H9 (cell line): ENCODE measurements around the gene GEMIN2. TPM values are rescaled to one million over a fixed set of nuclear protein-coding genes. Genes with fewer than 3 reads are reported as not detected.

Experiments used
- DNase-seq: peaks from one replicate; pipeline ENCODE4 v3.0.0-alpha.2; 2017
- H2AFZ ChIP-seq: one replicate; pipeline ENCODE4 v1.6.1; 2013; ENCODE audit warnings: mild to moderate bottlenecking, low read length, control low read depth, moderate library complexity
- H2AK5ac ChIP-seq: 2 replicates; pipeline ENCODE4 v1.6.1; 2013; ENCODE audit warnings: low read length, control low read depth, mixed read lengths; ENCODE audit not compliant: insufficient read length
- H2BK120ac ChIP-seq: one replicate; pipeline ENCODE4 v1.6.1; 2013; ENCODE audit warnings: low read depth, mild to moderate bottlenecking, low read length, control low read depth, inconsistent platforms; ENCODE audit not compliant: poor library complexity, severe bottlenecking
- H2BK12ac ChIP-seq: 2 replicates; pipeline ENCODE4 v1.6.1; 2013; ENCODE audit warnings: low read length, control low read depth, mixed read lengths, low read depth; ENCODE audit not compliant: insufficient read length
- H2BK15ac ChIP-seq: 2 replicates; pipeline ENCODE4 v1.6.1; 2013; ENCODE audit warnings: low read depth, low read length, control low read depth
- H2BK20ac ChIP-seq: one replicate; pipeline ENCODE4 v1.6.1; 2013; ENCODE audit warnings: low read depth, mild to moderate bottlenecking, low read length, control low read depth, inconsistent platforms; ENCODE audit not compliant: poor library complexity, severe bottlenecking
- H2BK5ac ChIP-seq: 2 replicates; pipeline ENCODE4 v1.6.1; 2013; ENCODE audit warnings: low read length, control low read depth, mixed read lengths; ENCODE audit not compliant: insufficient read length
- H3K14ac ChIP-seq: 2 replicates; pipeline ENCODE4 v1.6.1; 2013; ENCODE audit warnings: low read length, control low read depth; ENCODE audit not compliant: insufficient read depth
- H3K18ac ChIP-seq: 2 replicates; pipeline ENCODE4 v1.6.1; 2013; ENCODE audit warnings: low read depth, mild to moderate bottlenecking, mixed read lengths, low read length, control low read depth; ENCODE audit not compliant: insufficient read length
- H3K23ac ChIP-seq: 2 replicates; pipeline ENCODE4 v1.6.1; 2013; ENCODE audit warnings: low read length, control low read depth, mixed read lengths, low read depth; ENCODE audit not compliant: insufficient read length
- H3K23me2 ChIP-seq: 2 replicates; pipeline ENCODE4 v1.6.1; 2013; ENCODE audit warnings: low read depth, mild to moderate bottlenecking, mixed read lengths, low read length, control low read depth; ENCODE audit not compliant: insufficient read length, poor library complexity, severe bottlenecking
- H3K27ac ChIP-seq: 2 replicates; pipeline ENCODE4 v1.5.1; 2013; ENCODE audit warnings: low read length, control low read depth, mixed read lengths, low read depth; ENCODE audit not compliant: insufficient read length
- H3K27me3 ChIP-seq: 2 replicates; pipeline ENCODE4 v1.6.1; 2013; ENCODE audit warnings: low read length, control low read depth, inconsistent platforms; ENCODE audit not compliant: insufficient read depth
- H3K4ac ChIP-seq: 2 replicates; pipeline ENCODE4 v1.6.1; 2013; ENCODE audit warnings: low read depth, mild to moderate bottlenecking, control low read depth, inconsistent platforms, low read length, moderate library complexity
- H3K4me1 ChIP-seq: 2 replicates; pipeline ENCODE4 v1.6.1; 2013; ENCODE audit warnings: low read length, control low read depth, inconsistent platforms; ENCODE audit not compliant: insufficient read depth
- H3K4me2 ChIP-seq: 2 replicates; pipeline ENCODE4 v1.6.1; 2013; ENCODE audit warnings: low read length, control low read depth, mixed read lengths; ENCODE audit not compliant: insufficient read length, insufficient read depth
- H3K56ac ChIP-seq: 2 replicates; pipeline ENCODE4 v1.6.1; 2013; ENCODE audit warnings: low read depth, mild to moderate bottlenecking, mixed read lengths, low read length, control low read depth; ENCODE audit not compliant: insufficient read length
- H3K79me1 ChIP-seq: 2 replicates; pipeline ENCODE4 v1.6.1; 2013; ENCODE audit warnings: low read depth, mild to moderate bottlenecking, moderate library complexity, low read length, control low read depth, inconsistent platforms; ENCODE audit not compliant: insufficient read depth, poor library complexity, severe bottlenecking
- H3K79me2 ChIP-seq: 2 replicates; pipeline ENCODE4 v1.6.1; 2013; ENCODE audit warnings: low read length, control low read depth, inconsistent platforms; ENCODE audit not compliant: insufficient read depth
- H3K9ac ChIP-seq: 2 replicates; pipeline ENCODE4 v1.6.1; 2013; ENCODE audit warnings: low read length, control low read depth, mixed read lengths; ENCODE audit not compliant: insufficient read length; ENCODE audit errors: extremely low read depth
- H3K9me3 ChIP-seq: one replicate; pipeline ENCODE4 v1.6.1; 2013; ENCODE audit warnings: low read depth, low read length, inconsistent platforms; ENCODE audit not compliant: control insufficient read depth
- H3T11ph ChIP-seq: one replicate; pipeline ENCODE4 v1.6.1; 2013; ENCODE audit warnings: mild to moderate bottlenecking, low read length, control low read depth, inconsistent platforms
- H4K20me1 ChIP-seq: one replicate; pipeline ENCODE4 v1.6.1; 2013; ENCODE audit not compliant: control insufficient read depth, insufficient read length, insufficient read depth
- H4K5ac ChIP-seq: 2 replicates; pipeline ENCODE4 v1.6.1; 2013; ENCODE audit warnings: low read depth, mild to moderate bottlenecking, mixed read lengths, low read length, control low read depth; ENCODE audit not compliant: insufficient read length
- H4K8ac ChIP-seq: replicated peaks from 2 replicates; pipeline ENCODE4 v1.6.1; 2013; ENCODE audit warnings: low read length, control low read depth, mixed read lengths, low read depth; ENCODE audit not compliant: insufficient read length
- H4K91ac ChIP-seq: 2 replicates; pipeline ENCODE4 v1.6.1; 2013; ENCODE audit warnings: low read depth, mild to moderate bottlenecking, moderate library complexity, mixed read lengths, low read length, control low read depth; ENCODE audit not compliant: insufficient read length
- H3K27ac Mint-ChIP-seq, 3 experiments: 2 replicates in 2 of 3; 3 replicates in 1 of 3; pipeline ENCODE4 v1.8.0; 2020 to 2021; ENCODE audit warnings: mixed read lengths in 3 of 3, mild to moderate bottlenecking in 1 of 3, moderate library complexity in 1 of 3
- H3K27me3 Mint-ChIP-seq: 2 replicates; pipeline ENCODE4 v1.8.0; 2021; ENCODE audit warnings: low read depth, mild to moderate bottlenecking, moderate library complexity, mixed read lengths
- H3K36me3 Mint-ChIP-seq, 3 experiments: 2 replicates in 2 of 3; 3 replicates in 1 of 3; pipeline ENCODE4 v1.8.0; 2020 to 2021; ENCODE audit warnings: low read depth in 3 of 3, mixed read lengths in 3 of 3; ENCODE audit not compliant: insufficient read depth in 1 of 3
- H3K4me1 Mint-ChIP-seq, 2 experiments: 2 replicates each; pipeline ENCODE4 v1.8.0; 2020; ENCODE audit warnings: mixed read lengths in 2 of 2
- H3K4me3 Mint-ChIP-seq, 2 experiments: 2 replicates in 1 of 2; 3 replicates in 1 of 2; pipeline ENCODE4 v1.8.0; 2020 to 2021; ENCODE audit warnings: mild to moderate bottlenecking in 2 of 2, mixed read lengths in 2 of 2, moderate library complexity in 1 of 2
- H3K9me3 Mint-ChIP-seq, 2 experiments: 2 replicates in 1 of 2; 3 replicates in 1 of 2; pipeline ENCODE4 v1.8.0; 2020; ENCODE audit warnings: mild to moderate bottlenecking in 2 of 2, mixed read lengths in 2 of 2, moderate library complexity in 1 of 2
- CTCF ChIP-seq: fragments of 200-600 bp; sonication (generic); conservative IDR thresholded peaks from 3 replicates; pipeline ENCODE4 v1.8.0; 2021; ENCODE audit warnings: antibody characterized with exemption, mild to moderate bottlenecking
- WGBS: extraction: QIAGEN DNeasy Blood & Tissue Kit; methylation state at CpG from one replicate; pipeline ENCODE4 v1.1.7; 2013; ENCODE audit warnings: missing lambda C conversion rate, low lambda C conversion rate, mixed read lengths; ENCODE audit not compliant: insufficient read length; ENCODE audit errors: extremely low coverage; 5-methylcytosine and 5-hydroxymethylcytosine counted together
- total RNA-seq: library from RNA; stranded (reverse); gene quantifications from 2 replicates; pipeline ENCODE4 v1.2.1, GENCODE V29; 2021

Gene GEMIN2
- total RNA-seq, 1 experiment from 2014 or later = 36.3 TPM

DNA sequence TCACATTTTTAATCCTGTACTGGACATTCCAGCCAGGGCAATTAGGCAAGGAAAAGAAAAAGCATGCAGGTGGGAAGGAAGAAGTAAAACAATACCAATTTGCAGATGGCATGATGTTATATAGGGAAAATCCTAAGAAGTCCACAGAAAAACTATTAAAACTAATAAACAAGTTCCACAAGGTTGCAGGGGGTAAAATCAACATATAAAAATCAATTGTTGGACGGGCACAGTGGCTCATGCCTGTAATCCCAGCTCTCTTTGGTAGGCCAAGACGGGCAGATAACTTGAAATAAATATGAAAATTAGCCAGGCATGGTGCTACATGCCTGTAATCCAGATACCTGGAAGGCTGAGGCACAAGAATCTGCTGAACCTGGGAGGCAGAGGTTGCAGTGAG is 43.0 kb upstream of the GEMIN2 start:
- Histone ChIP-seq H3K23me2 (no peaks in the 10 kb centered on the region), H3K14ac (no peak overlapping the region), H2BK15ac (no peak overlapping the region), H3K4me2 (no peak overlapping the region), H2AK5ac (no peak overlapping the region), H3K79me1 (no peaks in the 10 kb centered on the region), H4K8ac (no peak overlapping the region), H3K4ac (no peak overlapping the region), H3K56ac (no peak overlapping the region), H4K91ac (no peak overlapping the region), H2AFZ (no peak overlapping the region), H4K5ac (no peak overlapping the region), H3K27ac (no peak overlapping the region), H3K18ac (no peak overlapping the region), H3K9ac (no peak overlapping the region), H3K27me3 (no peaks in the 10 kb centered on the region), H2BK120ac (no peak overlapping the region), H2BK5ac (no peak overlapping the region), H3K79me2 (no peaks in the 10 kb centered on the region), H3K4me1 (no peaks in the 10 kb centered on the region), H3T11ph (no peak overlapping the region), H3K23ac (no peak overlapping the region), H2BK12ac (no peak overlapping the region), H4K20me1 (no peaks in the 10 kb centered on the region), H3K9me3 (no peaks in the 10 kb centered on the region), H2BK20ac (no peak overlapping the region)
- TF ChIP-seq CTCF = no peak
- no peak for DNase-seq
- Mint-ChIP-seq H3K9me3 (no peaks in the 10 kb centered on the region), H3K4me3 (no peak overlapping the region), H3K36me3 (peaks cover 23 to 57% (median 55%) of the 10 kb centered on the region in 3 experiments; a peak in 6 of 7 replicates), H3K27me3 (no peaks in the 10 kb centered on the region), H3K4me1 (no peaks in the 10 kb centered on the region), H3K27ac (no peak overlapping the region; a peak in 2 of 7 replicates)
- no CpG with 5 or more reads among the region's 2 CpGs for WGBS
